GM12878 (cell line): ENCODE data around the gene ALS2. TPM values are rescaled to one million over a fixed set of nuclear protein-coding genes. Genes with fewer than 3 reads are reported as not detected.
"Not testable (repeated sequence)": the region's sequence is repeated elsewhere in the genome, so short reads cannot be mapped to it uniquely, and the experiment has no call there.

Experiments used
- ATAC-seq: fragments of 200-7000 bp; cut with Tn5 transposase; 3 replicates; pipeline ENCODE4 v1.9.1; 2020; ENCODE audit warnings: mild to moderate bottlenecking, moderate library complexity
- BruUV-seq: library from RNA; stranded (reverse); fragments of 400-500 nt; replicated peaks from 2 replicates; lab custom pipeline; 2021; lab: Mats Ljungman, UMichigan
- CTCF ChIA-PET: fragments of 300-600 bp; sonication (Branson Sonifier 250); formaldehyde crosslinking; extraction: SDS; loops from one replicate; lab custom pipeline; 2021; ENCODE audit warnings: inconsistent platforms; lab: Yijun Ruan, JAX
- POLR2A ChIA-PET: fragments of 350-600 bp; formaldehyde crosslinking; extraction: SDS; loops from one replicate; lab custom pipeline; 2021; ENCODE audit warnings: inconsistent platforms; lab: Charles Lee
- RAD21 ChIA-PET: fragments of 300-600 bp; sonication (Branson Sonifier 250); formaldehyde crosslinking; loops from one replicate; lab custom pipeline; 2023; ENCODE audit warnings: antibody characterized with exemption; ENCODE audit not compliant: unreplicated experiment; lab: Charles Lee
- SMC1A ChIA-PET: fragments of 300-600 bp; sonication (Branson Sonifier 250); formaldehyde crosslinking; loops from one replicate; lab custom pipeline; 2023; ENCODE audit not compliant: unreplicated experiment, uncharacterized antibody; lab: Charles Lee
- DNase-seq: peaks from one replicate; pipeline ENCODE4 v3.0.0-alpha.2; 2011; ENCODE audit warnings: low read depth, low spot score
- FAIRE-seq: peaks from 3 replicates; lab custom pipeline; 2011; peaks lifted over from hg19 to GRCh38; lab: Jason Lieb, UNC
- H2AFZ ChIP-seq: 2 replicates; pipeline ENCODE4 v1.6.0; 2011; ENCODE audit warnings: low read depth, low read length, control low read depth; ENCODE audit not compliant: control insufficient read depth
- H3K27ac ChIP-seq: 2 replicates; pipeline ENCODE4 v1.5.1; 2011; ENCODE audit warnings: control low read depth; ENCODE audit not compliant: control insufficient read depth, insufficient read depth
- H3K27me3 ChIP-seq, 2 experiments: replicated peaks in 1 of 2; 2 replicates each; pipeline versions ENCODE4 v1.6.0 to v1.6.1; 2011; ENCODE audit warnings: low read length in 1 of 2; ENCODE audit not compliant: control insufficient read depth in 2 of 2, insufficient read depth in 2 of 2
- H3K36me3 ChIP-seq, 2 experiments: 2 replicates each; pipeline ENCODE4 v1.5.1; 2011; ENCODE audit warnings: low read length in 1 of 2; ENCODE audit not compliant: control insufficient read depth in 2 of 2, insufficient read depth in 2 of 2
- H3K4me1 ChIP-seq: 2 replicates; pipeline ENCODE4 v1.6.1; 2011; ENCODE audit warnings: mild to moderate bottlenecking, low read length, moderate library complexity, mixed read lengths; ENCODE audit not compliant: control insufficient read depth, insufficient read depth
- H3K4me2 ChIP-seq: 2 replicates; pipeline ENCODE4 v1.6.0; 2011; ENCODE audit warnings: control low read depth; ENCODE audit not compliant: control insufficient read depth, insufficient read depth
- H3K4me3 ChIP-seq: fragments of 200-600 bp; sonication (generic); 2 replicates; pipeline ENCODE4 v1.5.1; 2016
- H3K79me2 ChIP-seq: 2 replicates; pipeline ENCODE4 v1.6.0; 2011; ENCODE audit warnings: low read length; ENCODE audit not compliant: control insufficient read depth, insufficient read depth
- H3K9ac ChIP-seq: 2 replicates; pipeline ENCODE4 v1.8.0; 2011; ENCODE audit warnings: low read length, control low read depth, mixed read lengths; ENCODE audit not compliant: control insufficient read depth, insufficient read depth
- H3K9me3 ChIP-seq: replicated peaks from 3 replicates; pipeline ENCODE4 v1.5.1; 2011; ENCODE audit warnings: mild to moderate bottlenecking, low read length; ENCODE audit not compliant: control insufficient read depth, insufficient read depth
- H4K20me1 ChIP-seq: 2 replicates; pipeline ENCODE4 v1.6.0; 2011; ENCODE audit not compliant: control insufficient read depth, insufficient read depth
- WGBS: methylation state at CpG from one replicate; pipeline ENCODE4 v1.1.6; 2016; ENCODE audit warnings: low lambda C conversion rate; ENCODE audit not compliant: insufficient replicate concordance, insufficient coverage; ENCODE audit errors: missing lambda C conversion rate; 5-methylcytosine and 5-hydroxymethylcytosine counted together
- in situ Hi-C: fragments of 300-500 bp; cut with MboI; formaldehyde crosslinking; loops from 9 replicates; pipeline ENCODE4 v1.14.3; 2018; ENCODE audit warnings: mixed read lengths
- intact Hi-C: fragments of 100-400 bp; cut with micrococcal nuclease; formaldehyde crosslinking; loops from one replicate; pipeline ENCODE4 v1.14.2; 2022; ENCODE audit not compliant: unreplicated experiment
- polyA plus RNA-seq, 11 experiments: library from polyadenylated mRNA; depleted of rRNA in 4 of 11; unstranded in 6 of 11; stranded (reverse) in 5 of 11; fragments of >200 nt; fragmentation: Nextera tagmentation in 4 of 11; fragmentation: Illumina TruSeq in 1 of 11; extraction: Ambion mirVana in 4 of 11; extraction: Trizol in 1 of 11; gene quantifications; 1 replicate in 1 of 11; 2 replicates in 10 of 11; pipeline versions ENCODE4 v1.2.1 to v1.2.3, GENCODE V29; 2011 to 2016; ENCODE audit warnings: inconsistent platforms in 2 of 11, missing spikeins in 2 of 11, low read depth in 1 of 11
- total RNA-seq, 4 experiments: library from RNA; depleted of rRNA in 3 of 4; stranded (reverse); fragments of >200 nt in 3 of 4; fragmentation: Illumina TruSeq in 1 of 4; extraction: Trizol in 1 of 4; gene quantifications; 2 replicates each; pipeline versions ENCODE4 v1.2.1 to v1.2.3, GENCODE V29; 2013 to 2021
- TF ChIP-seq, protein P1 (sequence below): IDR thresholded peaks from 2 replicates; pipeline ENCODE4 v1.6.1; 2012; ENCODE audit warnings: improper control_type of control experiment, low read depth, low read length; ENCODE audit not compliant: insufficient replicate concordance

ALS2 gene
- total and polyA plus RNA-seq, 10 of the 15 experiments (the other 5 are each of a cell fraction or from before 2014, with no cell fraction given): 2.4 to 10.4 (median 7.7) TPM

DNA sequence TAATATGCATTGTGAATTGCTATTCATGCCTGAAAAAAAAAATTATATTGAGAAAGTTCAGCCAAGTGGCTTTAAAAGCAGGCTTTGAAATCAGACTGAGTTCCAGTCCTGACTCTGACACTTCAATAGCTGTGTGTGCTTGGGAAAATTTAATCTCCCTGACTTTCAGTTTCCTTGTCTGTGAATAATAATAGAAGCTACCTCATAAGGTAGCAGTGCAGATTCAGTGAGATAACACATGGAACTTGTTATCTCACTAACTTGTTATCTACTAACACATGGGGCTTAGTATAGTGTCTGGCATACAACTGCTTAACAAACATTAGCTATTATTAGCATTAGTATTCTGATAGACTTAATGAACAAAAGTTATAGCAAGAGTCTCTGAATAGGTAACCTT, 14.9 kb downstream of the ALS2 start (continued):
- TF ChIP-seq, protein P1, sequence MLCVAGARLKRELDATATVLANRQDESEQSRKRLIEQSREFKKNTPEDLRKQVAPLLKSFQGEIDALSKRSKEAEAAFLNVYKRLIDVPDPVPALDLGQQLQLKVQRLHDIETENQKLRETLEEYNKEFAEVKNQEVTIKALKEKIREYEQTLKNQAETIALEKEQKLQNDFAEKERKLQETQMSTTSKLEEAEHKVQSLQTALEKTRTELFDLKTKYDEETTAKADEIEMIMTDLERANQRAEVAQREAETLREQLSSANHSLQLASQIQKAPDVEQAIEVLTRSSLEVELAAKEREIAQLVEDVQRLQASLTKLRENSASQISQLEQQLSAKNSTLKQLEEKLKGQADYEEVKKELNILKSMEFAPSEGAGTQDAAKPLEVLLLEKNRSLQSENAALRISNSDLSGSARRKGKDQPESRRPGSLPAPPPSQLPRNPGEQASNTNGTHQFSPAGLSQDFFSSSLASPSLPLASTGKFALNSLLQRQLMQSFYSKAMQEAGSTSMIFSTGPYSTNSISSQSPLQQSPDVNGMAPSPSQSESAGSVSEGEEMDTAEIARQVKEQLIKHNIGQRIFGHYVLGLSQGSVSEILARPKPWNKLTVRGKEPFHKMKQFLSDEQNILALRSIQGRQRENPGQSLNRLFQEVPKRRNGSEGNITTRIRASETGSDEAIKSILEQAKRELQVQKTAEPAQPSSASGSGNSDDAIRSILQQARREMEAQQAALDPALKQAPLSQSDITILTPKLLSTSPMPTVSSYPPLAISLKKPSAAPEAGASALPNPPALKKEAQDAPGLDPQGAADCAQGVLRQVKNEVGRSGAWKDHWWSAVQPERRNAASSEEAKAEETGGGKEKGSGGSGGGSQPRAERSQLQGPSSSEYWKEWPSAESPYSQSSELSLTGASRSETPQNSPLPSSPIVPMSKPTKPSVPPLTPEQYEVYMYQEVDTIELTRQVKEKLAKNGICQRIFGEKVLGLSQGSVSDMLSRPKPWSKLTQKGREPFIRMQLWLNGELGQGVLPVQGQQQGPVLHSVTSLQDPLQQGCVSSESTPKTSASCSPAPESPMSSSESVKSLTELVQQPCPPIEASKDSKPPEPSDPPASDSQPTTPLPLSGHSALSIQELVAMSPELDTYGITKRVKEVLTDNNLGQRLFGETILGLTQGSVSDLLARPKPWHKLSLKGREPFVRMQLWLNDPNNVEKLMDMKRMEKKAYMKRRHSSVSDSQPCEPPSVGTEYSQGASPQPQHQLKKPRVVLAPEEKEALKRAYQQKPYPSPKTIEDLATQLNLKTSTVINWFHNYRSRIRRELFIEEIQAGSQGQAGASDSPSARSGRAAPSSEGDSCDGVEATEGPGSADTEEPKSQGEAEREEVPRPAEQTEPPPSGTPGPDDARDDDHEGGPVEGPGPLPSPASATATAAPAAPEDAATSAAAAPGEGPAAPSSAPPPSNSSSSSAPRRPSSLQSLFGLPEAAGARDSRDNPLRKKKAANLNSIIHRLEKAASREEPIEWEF: no peak

DNA sequence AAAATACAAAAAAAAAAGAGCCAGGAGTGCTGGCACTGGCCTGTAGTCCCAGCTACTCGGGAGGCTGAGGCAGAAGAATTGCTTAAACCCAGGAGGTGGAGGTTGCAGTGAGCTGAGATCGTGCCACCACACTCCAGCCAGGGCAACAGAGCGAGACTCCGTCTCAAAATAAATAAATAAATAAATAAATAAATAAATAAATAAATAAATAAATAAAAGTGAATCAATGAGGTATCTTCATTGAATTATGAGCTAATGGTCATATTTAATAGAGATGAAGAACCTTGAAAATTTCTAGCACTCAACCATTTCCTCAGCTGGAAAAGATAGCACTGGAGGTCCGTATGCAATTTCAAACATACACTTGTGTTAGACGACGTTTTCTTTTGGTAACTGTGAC, 16.3 kb downstream of the ALS2 start:
- H3K79me2 ChIP-seq, DNase-seq, H2AFZ ChIP-seq, H3K4me2 ChIP-seq, H3K27me3 ChIP-seq, ATAC-seq, RAD21 ChIA-PET, H3K9ac ChIP-seq, H4K20me1 ChIP-seq, H3K9me3 ChIP-seq, H3K4me1 ChIP-seq, BruUV-seq, H3K27ac ChIP-seq, FAIRE-seq, H3K4me3 ChIP-seq, H3K36me3 ChIP-seq, in situ Hi-C loops, intact Hi-C loops: not testable (repeated sequence)
- WGBS: 87% methylated on average over 7 of the region's 7 CpGs
- SMC1A ChIA-PET: interaction anchor here (0.9 to 1.0 kb wide), 3 partner anchors 12 to 179 kb away, joined by 3 to 4 read pairs (median 3); no protein-coding TSS in a partner anchor
- POLR2A ChIA-PET: interaction anchor here (1.5 kb wide), 1 partner anchor 16 kb away, joined by 4 read pairs; the partner anchor contains the start of gene ALS2
- CTCF ChIA-PET: interaction anchor here (0.6 to 1.1 kb wide), 2 partner anchors 16 to 295 kb away, joined by 3 to 5 read pairs; partner anchors contain the start of gene ALS2
